Measurements from ENCODE around the gene STK32B.

The STK32B gene

DNA sequence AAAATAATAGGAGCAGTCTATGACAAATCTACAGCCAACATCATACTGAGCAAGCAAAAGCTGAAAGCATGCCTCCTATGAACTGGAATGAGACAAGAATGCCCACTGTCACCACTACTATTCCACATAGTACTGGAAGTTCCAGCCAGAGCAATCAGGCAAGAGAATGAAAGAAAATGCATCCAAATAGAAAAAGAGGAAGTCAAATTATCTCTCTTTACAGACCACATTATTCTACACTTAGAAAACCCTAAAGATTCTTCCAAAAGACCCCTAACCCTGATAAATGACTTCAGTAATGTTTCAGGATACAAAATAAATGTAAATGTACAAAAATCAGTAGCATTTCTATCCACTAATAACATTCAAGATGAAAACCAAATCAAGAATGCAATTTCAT is 249.0 kb downstream of the STK32B start:
- TF ChIP-seq YY1 (IDR thresholded peaks at IDR 0.05; ENCODE audit: low read depth) (no peak), CREB1 (IDR thresholded peaks at IDR 0.05; ENCODE audit: low read depth) (no peak), TAF1 (IDR thresholded peaks at IDR 0.05; ENCODE audit: low read depth) (no peak), TCF12 (IDR thresholded peaks at IDR 0.05; ENCODE audit: low read depth) (no peak)
- TF ChIP-seq, protein P1, sequence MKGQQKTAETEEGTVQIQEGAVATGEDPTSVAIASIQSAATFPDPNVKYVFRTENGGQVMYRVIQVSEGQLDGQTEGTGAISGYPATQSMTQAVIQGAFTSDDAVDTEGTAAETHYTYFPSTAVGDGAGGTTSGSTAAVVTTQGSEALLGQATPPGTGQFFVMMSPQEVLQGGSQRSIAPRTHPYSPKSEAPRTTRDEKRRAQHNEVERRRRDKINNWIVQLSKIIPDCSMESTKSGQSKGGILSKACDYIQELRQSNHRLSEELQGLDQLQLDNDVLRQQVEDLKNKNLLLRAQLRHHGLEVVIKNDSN (IDR thresholded peaks at IDR 0.05) = no peak

DNA sequence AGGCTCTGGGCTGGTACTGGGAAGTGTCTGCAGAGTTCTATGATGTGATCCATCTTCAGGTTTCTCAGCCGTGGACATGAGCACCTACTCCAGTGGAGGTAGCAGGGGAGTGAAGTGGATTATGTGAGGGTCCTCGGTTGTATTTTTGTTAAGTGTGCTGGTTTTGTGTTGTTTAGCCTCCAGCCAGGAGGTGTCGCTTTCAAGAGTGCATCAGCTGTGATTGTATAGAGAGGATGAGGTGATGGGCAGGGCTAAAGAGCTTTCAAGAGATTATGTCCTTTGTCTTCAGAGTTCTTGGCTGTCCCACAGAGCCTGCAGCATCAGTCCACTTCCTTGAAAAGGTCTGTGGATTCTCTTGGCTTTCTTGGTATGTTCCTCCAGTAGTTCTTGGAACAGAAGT is 256.6 kb downstream of the STK32B start:
- TF ChIP-seq CEBPB (IDR thresholded peaks at IDR 0.05) (no peak), EGR1 (IDR thresholded peaks at IDR 0.05) (no peak), YY1 (IDR thresholded peaks at IDR 0.05; ENCODE audit: low read depth) (no peak), TEAD4 (IDR thresholded peaks at IDR 0.05) (no peak), TCF12 (IDR thresholded peaks at IDR 0.05; ENCODE audit: low read depth) (no peak), CREB1 (IDR thresholded peaks at IDR 0.05; ENCODE audit: low read depth) (no peak)
- TF ChIP-seq, protein P2, sequence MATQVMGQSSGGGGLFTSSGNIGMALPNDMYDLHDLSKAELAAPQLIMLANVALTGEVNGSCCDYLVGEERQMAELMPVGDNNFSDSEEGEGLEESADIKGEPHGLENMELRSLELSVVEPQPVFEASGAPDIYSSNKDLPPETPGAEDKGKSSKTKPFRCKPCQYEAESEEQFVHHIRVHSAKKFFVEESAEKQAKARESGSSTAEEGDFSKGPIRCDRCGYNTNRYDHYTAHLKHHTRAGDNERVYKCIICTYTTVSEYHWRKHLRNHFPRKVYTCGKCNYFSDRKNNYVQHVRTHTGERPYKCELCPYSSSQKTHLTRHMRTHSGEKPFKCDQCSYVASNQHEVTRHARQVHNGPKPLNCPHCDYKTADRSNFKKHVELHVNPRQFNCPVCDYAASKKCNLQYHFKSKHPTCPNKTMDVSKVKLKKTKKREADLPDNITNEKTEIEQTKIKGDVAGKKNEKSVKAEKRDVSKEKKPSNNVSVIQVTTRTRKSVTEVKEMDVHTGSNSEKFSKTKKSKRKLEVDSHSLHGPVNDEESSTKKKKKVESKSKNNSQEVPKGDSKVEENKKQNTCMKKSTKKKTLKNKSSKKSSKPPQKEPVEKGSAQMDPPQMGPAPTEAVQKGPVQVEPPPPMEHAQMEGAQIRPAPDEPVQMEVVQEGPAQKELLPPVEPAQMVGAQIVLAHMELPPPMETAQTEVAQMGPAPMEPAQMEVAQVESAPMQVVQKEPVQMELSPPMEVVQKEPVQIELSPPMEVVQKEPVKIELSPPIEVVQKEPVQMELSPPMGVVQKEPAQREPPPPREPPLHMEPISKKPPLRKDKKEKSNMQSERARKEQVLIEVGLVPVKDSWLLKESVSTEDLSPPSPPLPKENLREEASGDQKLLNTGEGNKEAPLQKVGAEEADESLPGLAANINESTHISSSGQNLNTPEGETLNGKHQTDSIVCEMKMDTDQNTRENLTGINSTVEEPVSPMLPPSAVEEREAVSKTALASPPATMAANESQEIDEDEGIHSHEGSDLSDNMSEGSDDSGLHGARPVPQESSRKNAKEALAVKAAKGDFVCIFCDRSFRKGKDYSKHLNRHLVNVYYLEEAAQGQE (IDR thresholded peaks at IDR 0.05; ENCODE audit: low read depth) = no peak

DNA sequence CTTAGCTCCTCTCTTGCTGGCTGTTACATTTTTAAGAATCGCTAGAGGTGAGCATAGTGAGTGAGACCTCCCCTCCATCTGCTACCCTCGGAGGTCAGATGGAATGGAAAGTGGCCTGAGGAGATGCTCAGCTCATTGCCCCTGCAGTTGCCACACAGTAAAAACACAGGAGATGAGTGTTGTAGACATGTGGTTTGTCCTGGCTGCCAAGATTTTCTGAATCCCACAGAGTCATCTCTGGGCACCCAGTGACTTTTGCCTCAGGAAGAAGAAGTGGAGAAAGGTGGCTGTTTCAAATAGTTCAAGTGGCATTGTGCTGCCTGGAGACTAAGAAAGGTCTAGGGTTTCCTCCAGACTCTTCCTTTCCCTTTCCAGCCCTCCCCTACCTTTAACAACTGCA is 271.0 kb downstream of the STK32B start:
- TF ChIP-seq TEAD4 (IDR thresholded peaks at IDR 0.05) (no peak), NFIC (IDR thresholded peaks at IDR 0.05) (no peak), TCF12 (IDR thresholded peaks at IDR 0.05; ENCODE audit: low read depth) (no peak), FOXM1 (IDR thresholded peaks at IDR 0.05; ENCODE audit: borderline replicate concordance, low read depth) (no peak), RAD21 (IDR thresholded peaks at IDR 0.05; ENCODE audit: low read depth) (no peak), CEBPB (IDR thresholded peaks at IDR 0.05) (no peak), EGR1 (IDR thresholded peaks at IDR 0.05) (no peak), TAF1 (IDR thresholded peaks at IDR 0.05; ENCODE audit: low read depth) (no peak), EP300 (IDR thresholded peaks at IDR 0.05; ENCODE audit: borderline replicate concordance) (no peak), CREB1 (IDR thresholded peaks at IDR 0.05; ENCODE audit: low read depth) (no peak), YY1 (IDR thresholded peaks at IDR 0.05; ENCODE audit: low read depth) (no peak), ZBTB7A (IDR thresholded peaks at IDR 0.05; ENCODE audit: low read depth) (no peak)
- TF ChIP-seq, protein P3, sequence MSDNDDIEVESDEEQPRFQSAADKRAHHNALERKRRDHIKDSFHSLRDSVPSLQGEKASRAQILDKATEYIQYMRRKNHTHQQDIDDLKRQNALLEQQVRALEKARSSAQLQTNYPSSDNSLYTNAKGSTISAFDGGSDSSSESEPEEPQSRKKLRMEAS (IDR thresholded peaks at IDR 0.05) = no peak
- TF ChIP-seq, protein P2 (IDR thresholded peaks at IDR 0.05; ENCODE audit: low read depth) = no peak
- TF ChIP-seq, protein P1 (IDR thresholded peaks at IDR 0.05) = no peak

DNA sequence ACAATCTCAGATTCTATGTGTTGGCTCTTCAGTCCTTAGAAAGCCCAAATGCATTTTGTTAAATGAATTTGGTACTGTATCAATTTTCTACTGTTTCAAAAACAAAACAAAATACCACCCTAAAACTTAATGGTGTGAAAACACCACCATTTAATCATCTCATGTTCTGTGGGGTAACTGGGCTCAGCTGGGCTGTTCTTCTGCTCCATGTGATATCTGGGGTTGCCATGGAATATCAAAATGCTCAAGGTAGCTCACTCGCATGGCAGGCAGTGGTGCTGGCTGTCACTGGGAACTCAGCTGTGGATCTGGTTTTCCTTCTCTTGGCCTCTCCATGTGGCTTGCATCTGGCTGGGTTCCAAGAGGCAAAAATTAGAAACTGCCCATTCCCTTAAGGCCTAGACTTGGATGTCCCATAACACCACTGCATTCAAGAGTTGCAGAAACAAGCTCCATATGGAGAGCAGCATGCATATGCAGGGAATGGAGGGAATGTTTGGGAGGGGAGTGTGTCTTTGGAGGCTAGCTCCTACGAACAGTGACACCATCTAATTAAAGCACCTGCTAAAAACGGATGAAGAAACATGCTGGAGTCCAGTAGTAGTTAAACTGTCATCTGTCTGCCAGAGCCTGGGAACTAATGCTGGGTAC is 279.2 kb downstream of the STK32B start:
- no peak for TF ChIP-seq EP300 (IDR thresholded peaks at IDR 0.05; ENCODE audit: borderline replicate concordance)
- no peak for TF ChIP-seq NFIC (IDR thresholded peaks at IDR 0.05)
- no peak for TF ChIP-seq ZBTB7A (IDR thresholded peaks at IDR 0.05; ENCODE audit: low read depth)
- TF ChIP-seq CREB1 (IDR thresholded peaks at IDR 0.05; ENCODE audit: low read depth) = no peak

DNA sequence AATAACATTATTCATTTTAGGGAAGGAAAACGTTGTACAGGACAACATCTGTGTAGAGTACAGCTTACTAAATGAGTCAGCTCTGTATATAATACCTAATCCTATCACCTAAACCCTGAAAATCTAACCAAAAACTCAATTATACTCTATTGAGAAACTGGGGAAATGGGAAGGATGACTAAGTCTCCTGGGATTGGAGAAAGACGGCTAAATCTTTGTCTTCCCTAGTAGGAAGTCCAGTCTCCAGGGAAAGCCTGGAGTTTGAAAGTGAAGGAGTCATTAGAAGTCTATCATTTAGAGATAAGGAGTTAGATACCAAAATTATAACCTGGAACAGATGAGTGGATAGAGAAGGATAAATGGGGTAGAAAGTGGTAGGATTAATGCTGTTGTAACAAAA is 286.5 kb downstream of the STK32B start:
- TF ChIP-seq TEAD4 (IDR thresholded peaks at IDR 0.05) = no peak
- TF ChIP-seq, protein P3 (IDR thresholded peaks at IDR 0.05) = no peak
- no peak for TF ChIP-seq YY1 (IDR thresholded peaks at IDR 0.05; ENCODE audit: low read depth)
- TF ChIP-seq TCF12 (IDR thresholded peaks at IDR 0.05; ENCODE audit: low read depth) = no peak
- TF ChIP-seq, protein P1 (IDR thresholded peaks at IDR 0.05) = no peak
- no peak for TF ChIP-seq CEBPB (IDR thresholded peaks at IDR 0.05)
- TF ChIP-seq NFIC (IDR thresholded peaks at IDR 0.05) = no peak
- no peak for TF ChIP-seq RAD21 (IDR thresholded peaks at IDR 0.05; ENCODE audit: low read depth)
- TF ChIP-seq, protein P2 (IDR thresholded peaks at IDR 0.05; ENCODE audit: low read depth) = no peak
- no peak for TF ChIP-seq EGR1 (IDR thresholded peaks at IDR 0.05)
- TF ChIP-seq ZBTB7A (IDR thresholded peaks at IDR 0.05; ENCODE audit: low read depth) = no peak

Data from Ishikawa (cell line).